ENCODE measurements around the gene ZNF773. TPM values are rescaled to one million over a fixed set of nuclear protein-coding genes. Genes with fewer than 3 reads are reported as not detected.

ZNF773 gene

DNA sequence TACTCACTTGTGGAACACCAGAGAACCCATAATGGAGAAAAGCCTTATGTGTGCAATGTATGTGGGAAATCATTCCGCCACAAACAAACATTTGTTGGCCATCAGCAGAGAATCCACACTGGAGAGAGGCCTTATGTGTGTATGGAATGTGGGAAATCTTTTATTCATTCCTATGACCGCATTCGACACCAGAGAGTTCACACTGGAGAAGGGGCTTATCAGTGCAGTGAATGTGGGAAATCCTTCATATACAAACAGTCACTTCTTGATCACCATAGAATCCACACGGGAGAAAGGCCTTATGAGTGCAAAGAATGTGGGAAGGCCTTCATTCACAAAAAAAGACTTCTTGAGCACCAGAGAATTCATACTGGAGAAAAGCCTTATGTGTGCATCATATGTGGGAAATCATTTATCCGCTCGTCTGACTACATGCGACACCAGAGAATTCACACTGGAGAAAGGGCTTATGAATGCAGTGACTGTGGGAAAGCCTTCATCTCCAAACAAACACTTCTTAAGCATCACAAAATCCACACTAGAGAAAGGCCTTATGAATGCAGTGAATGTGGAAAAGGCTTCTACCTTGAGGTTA is 38.3 kb downstream of the ZNF773 start:
- H3K36me3 ChIP-seq (ENCODE audit: control insufficient read depth, insufficient read depth, low read length): peaks cover 39% of the 10 kb centered on the region
- no CpG with 5 or more reads among the region's 7 CpGs for WGBS (ENCODE audit: extremely low coverage, insufficient coverage, low lambda C conversion rate)

DNA sequence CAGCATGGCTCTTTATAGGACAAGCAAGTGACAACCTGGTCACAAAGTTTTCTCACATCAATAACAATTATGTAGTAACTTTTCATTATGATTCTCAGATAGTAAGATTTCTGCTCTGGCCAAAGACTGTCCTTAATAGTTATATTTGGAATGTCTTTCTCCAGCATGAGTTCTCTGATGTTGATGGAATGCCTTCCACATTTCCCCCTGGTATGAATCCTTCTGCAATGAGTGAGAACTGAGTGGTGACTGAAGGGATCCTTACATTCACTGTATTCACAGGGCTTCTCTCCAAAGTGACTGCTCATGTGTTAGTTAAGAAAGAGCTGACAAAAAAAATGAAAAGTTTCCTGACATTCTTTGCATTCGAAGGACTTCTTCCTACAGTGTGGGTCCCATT is 46.8 kb downstream of the ZNF773 start:
- Histone ChIP-seq H3K4me3 (ENCODE audit: low read length) (peak overlapping the region; percentile 20), H3K79me1 (ENCODE audit: low read length) (no peaks in the 10 kb centered on the region), H2AK5ac (ENCODE audit: low read length) (no peak overlapping the region), H3K56ac (ENCODE audit: low read length) (no peak overlapping the region), H2BK15ac (replicated peaks; ENCODE audit: low read depth) (no peak overlapping the region), H3K27me3 (ENCODE audit: insufficient read depth, low read length, poor library complexity) (no peaks in the 10 kb centered on the region), H2BK5ac (ENCODE audit: low read length) (no peak overlapping the region), H3K9ac (ENCODE audit: low read length) (no peak overlapping the region), H4K8ac (ENCODE audit: low read depth, low read length) (no peak overlapping the region), H3K4me2 (ENCODE audit: low read length) (no peak overlapping the region), H3K79me2 (ENCODE audit: control insufficient read depth, insufficient read depth, low read length) (no peaks in the 10 kb centered on the region), H3K4me1 (ENCODE audit: control insufficient read depth, low read depth, low read length) (no peaks in the 10 kb centered on the region), H3K18ac (ENCODE audit: low read length) (no peak overlapping the region), H4K5ac (ENCODE audit: low read length) (no peak overlapping the region), H3K36me3 (ENCODE audit: control insufficient read depth, insufficient read depth, low read length) (peaks cover 24% of the 10 kb centered on the region), H3K27ac (ENCODE audit: low read depth, low read length) (no peak overlapping the region), H3K23ac (ENCODE audit: low read length) (no peak overlapping the region), H2BK120ac (ENCODE audit: low read depth, low read length) (no peak overlapping the region), H3K4ac (ENCODE audit: low read depth, low read length) (no peak overlapping the region)
- DNase-seq: no peak
- WGBS (ENCODE audit: extremely low coverage, insufficient coverage, low lambda C conversion rate): no CpG with 5 or more reads among the region's 1 CpG

More for the DNA sequence above, 38.3 kb downstream of the ZNF773 start:
- no peak overlapping the region for H2BK15ac ChIP-seq (replicated peaks; ENCODE audit: low read depth)
- H3K56ac ChIP-seq (ENCODE audit: low read length): no peak overlapping the region
- H3K4me1 ChIP-seq (ENCODE audit: control insufficient read depth, low read depth, low read length): no peaks in the 10 kb centered on the region
- no peak overlapping the region for H2AK5ac ChIP-seq (ENCODE audit: low read length)
- no peaks in the 10 kb centered on the region for H3K27me3 ChIP-seq (ENCODE audit: insufficient read depth, low read length, poor library complexity)
- no peak overlapping the region for H2BK5ac ChIP-seq (ENCODE audit: low read length)
- no peak overlapping the region for H3K27ac ChIP-seq (ENCODE audit: low read depth, low read length)
- H3K4me3 ChIP-seq (ENCODE audit: low read length): peak overlapping the region; percentile 13
- H3K79me2 ChIP-seq (ENCODE audit: control insufficient read depth, insufficient read depth, low read length): peaks cover 3% of the 10 kb centered on the region
- no peak overlapping the region for H3K9ac ChIP-seq (ENCODE audit: low read length)
- no peak overlapping the region for H3K18ac ChIP-seq (ENCODE audit: low read length)
- H3K23ac ChIP-seq (ENCODE audit: low read length): no peak overlapping the region
- no peak overlapping the region for H3K4ac ChIP-seq (ENCODE audit: low read depth, low read length)
- H2BK120ac ChIP-seq (ENCODE audit: low read depth, low read length): no peak overlapping the region
- peak; percentile 21 for DNase-seq
- H3K79me1 ChIP-seq (ENCODE audit: low read length): peaks cover 6% of the 10 kb centered on the region
- no peak overlapping the region for H4K5ac ChIP-seq (ENCODE audit: low read length)
- no peak overlapping the region for H3K4me2 ChIP-seq (ENCODE audit: low read length)
- H4K8ac ChIP-seq (ENCODE audit: low read depth, low read length): no peak overlapping the region

GRCh38 chr19:57552432-57552831 is 52.7 kb downstream of the ZNF773 start:
- no peak overlapping the region for H3K4me3 ChIP-seq (ENCODE audit: low read length)
- H4K8ac ChIP-seq (ENCODE audit: low read depth, low read length): no peak overlapping the region
- H3K23ac ChIP-seq (ENCODE audit: low read length): no peak overlapping the region
- DNase-seq: no peak
- no peak overlapping the region for H3K56ac ChIP-seq (ENCODE audit: low read length)
- no peak overlapping the region for H3K9ac ChIP-seq (ENCODE audit: low read length)
- no peaks in the 10 kb centered on the region for H3K27me3 ChIP-seq (ENCODE audit: insufficient read depth, low read length, poor library complexity)
- H2BK120ac ChIP-seq (ENCODE audit: low read depth, low read length): no peak overlapping the region
- no peaks in the 10 kb centered on the region for H3K79me1 ChIP-seq (ENCODE audit: low read length)
- no peaks in the 10 kb centered on the region for H3K79me2 ChIP-seq (ENCODE audit: control insufficient read depth, insufficient read depth, low read length)
- H2BK5ac ChIP-seq (ENCODE audit: low read length): no peak overlapping the region
- peaks cover 8% of the 10 kb centered on the region for H3K36me3 ChIP-seq (ENCODE audit: control insufficient read depth, insufficient read depth, low read length)
- H3K18ac ChIP-seq (ENCODE audit: low read length): no peak overlapping the region
- H3K4me2 ChIP-seq (ENCODE audit: low read length): no peak overlapping the region
- no CpG with 5 or more reads among the region's 2 CpGs for WGBS (ENCODE audit: extremely low coverage, insufficient coverage, low lambda C conversion rate)
- H3K27ac ChIP-seq (ENCODE audit: low read depth, low read length): no peak overlapping the region
- H4K5ac ChIP-seq (ENCODE audit: low read length): no peak overlapping the region
- H2BK15ac ChIP-seq (replicated peaks; ENCODE audit: low read depth): no peak overlapping the region
- no peaks in the 10 kb centered on the region for H3K4me1 ChIP-seq (ENCODE audit: control insufficient read depth, low read depth, low read length)
- no peak overlapping the region for H3K4ac ChIP-seq (ENCODE audit: low read depth, low read length)
- H2AK5ac ChIP-seq (ENCODE audit: low read length): no peak overlapping the region

- no peak overlapping the region for H3K4ac ChIP-seq (ENCODE audit: low read depth, low read length)
- DNase-seq: no peak
- H3K56ac ChIP-seq (ENCODE audit: low read length): no peak overlapping the region
- H2AK5ac ChIP-seq (ENCODE audit: low read length): no peak overlapping the region
- H3K18ac ChIP-seq (ENCODE audit: low read length): no peak overlapping the region
- H4K8ac ChIP-seq (ENCODE audit: low read depth, low read length): no peak overlapping the region
- H3K36me3 ChIP-seq (ENCODE audit: control insufficient read depth, insufficient read depth, low read length): no peaks in the 10 kb centered on the region
- H3K9ac ChIP-seq (ENCODE audit: low read length): no peak overlapping the region
- no CpG with 5 or more reads among the region's 5 CpGs for WGBS (ENCODE audit: extremely low coverage, insufficient coverage, low lambda C conversion rate)
- peaks cover 4% of the 10 kb centered on the region for H3K4me1 ChIP-seq (ENCODE audit: control insufficient read depth, low read depth, low read length)
- H3K27me3 ChIP-seq (ENCODE audit: insufficient read depth, low read length, poor library complexity): no peaks in the 10 kb centered on the region
- no peak overlapping the region for H3K23ac ChIP-seq (ENCODE audit: low read length)
- H3K79me1 ChIP-seq (ENCODE audit: low read length): peaks cover 12% of the 10 kb centered on the region
- no peak overlapping the region for H3K4me2 ChIP-seq (ENCODE audit: low read length)
- H3K4me3 ChIP-seq (ENCODE audit: low read length): no peak overlapping the region
- no peak overlapping the region for H2BK120ac ChIP-seq (ENCODE audit: low read depth, low read length)
- H4K5ac ChIP-seq (ENCODE audit: low read length): no peak overlapping the region
- H2BK5ac ChIP-seq (ENCODE audit: low read length): no peak overlapping the region
- H2BK15ac ChIP-seq (replicated peaks; ENCODE audit: low read depth): no peak overlapping the region
- H3K79me2 ChIP-seq (ENCODE audit: control insufficient read depth, insufficient read depth, low read length): peaks cover 7% of the 10 kb centered on the region
- no peak overlapping the region for H3K27ac ChIP-seq (ENCODE audit: low read depth, low read length)
Measured at GRCh38 chr19:57557659-57558058, 57.9 kb downstream of the ZNF773 start.

Small RNA genes lying within 50 kb of the gene (small RNA-seq; reads per million reads assigned to genes)
- gene VN1R107P (ENCODE audit: insufficient read depth): not detected
